ENCODE measurements around the gene TMEM184A.

GRCh38 chr7:1505731-1506550, 50.1 kb downstream of the TMEM184A start:
- TF ChIP-seq CTCF (IDR thresholded peaks at IDR 0.05; ENCODE audit: poor library complexity) (no peak), EZH2 (IDR thresholded peaks at IDR 0.05; ENCODE audit: borderline replicate concordance) (no peak)

All from hepatocyte (in vitro differentiated cells).